A549 (cell line): ENCODE data around the gene PDSS2.

Source experiments
- CEBPB ChIP-seq, 2 experiments: fragments of >200 bp in 1 of 2; sonication (Bioruptor Twin) in 1 of 2; formaldehyde crosslinking in 1 of 2; IDR thresholded peaks; 2 replicates each; pipeline ENCODE4 v1.6.1; 2012 to 2016
- EP300 ChIP-seq, 2 experiments: fragments of >200 bp; sonication (Bioruptor Twin); formaldehyde crosslinking; IDR thresholded peaks; 2 replicates in 1 of 2; 3 replicates in 1 of 2; pipeline ENCODE4 v1.6.1; 2016 to 2017
- POLR2A ChIP-seq: IDR thresholded peaks from 2 replicates; pipeline ENCODE4 v1.6.1; 2012; ENCODE audit warnings: mild to moderate bottlenecking, low read length
- TF ChIP-seq, protein P1 (sequence below): fragments of >200 bp; sonication (Bioruptor Twin); formaldehyde crosslinking; IDR thresholded peaks from 3 replicates; pipeline ENCODE4 v1.5.1; 2016
- TF ChIP-seq, protein P2 (sequence below): fragments of 250-450 bp; sonication (Bioruptor Pico); IDR thresholded peaks from 2 replicates; pipeline ENCODE4 v1.5.0; 2021; ENCODE audit warnings: mild to moderate bottlenecking, moderate library complexity, borderline replicate concordance

DNA sequence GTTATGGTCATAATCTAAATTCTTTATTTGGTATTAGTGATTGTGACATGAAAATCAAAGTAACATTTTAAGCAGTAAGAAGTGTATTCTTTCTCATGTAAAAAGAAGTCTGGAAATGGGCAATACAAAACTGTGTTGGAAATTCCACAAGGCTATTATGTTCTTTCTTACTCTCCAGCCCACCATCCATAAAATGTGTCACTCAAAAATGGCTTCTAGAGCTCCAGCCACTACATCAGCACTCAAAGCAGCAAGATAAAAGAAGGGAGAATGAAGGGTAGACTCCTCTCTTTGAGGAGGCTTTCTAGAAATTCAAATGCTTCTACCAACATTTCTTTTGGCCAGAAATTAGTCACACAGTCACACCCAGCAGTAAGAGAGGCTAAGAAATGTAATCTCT, 18.4 kb downstream of the PDSS2 start:
- TF ChIP-seq POLR2A (no peak), EP300 (IDR thresholded peaks at IDR 0.05) (no peak), CEBPB (IDR thresholded peaks at IDR 0.05) (no peak)
- TF ChIP-seq, protein P1, sequence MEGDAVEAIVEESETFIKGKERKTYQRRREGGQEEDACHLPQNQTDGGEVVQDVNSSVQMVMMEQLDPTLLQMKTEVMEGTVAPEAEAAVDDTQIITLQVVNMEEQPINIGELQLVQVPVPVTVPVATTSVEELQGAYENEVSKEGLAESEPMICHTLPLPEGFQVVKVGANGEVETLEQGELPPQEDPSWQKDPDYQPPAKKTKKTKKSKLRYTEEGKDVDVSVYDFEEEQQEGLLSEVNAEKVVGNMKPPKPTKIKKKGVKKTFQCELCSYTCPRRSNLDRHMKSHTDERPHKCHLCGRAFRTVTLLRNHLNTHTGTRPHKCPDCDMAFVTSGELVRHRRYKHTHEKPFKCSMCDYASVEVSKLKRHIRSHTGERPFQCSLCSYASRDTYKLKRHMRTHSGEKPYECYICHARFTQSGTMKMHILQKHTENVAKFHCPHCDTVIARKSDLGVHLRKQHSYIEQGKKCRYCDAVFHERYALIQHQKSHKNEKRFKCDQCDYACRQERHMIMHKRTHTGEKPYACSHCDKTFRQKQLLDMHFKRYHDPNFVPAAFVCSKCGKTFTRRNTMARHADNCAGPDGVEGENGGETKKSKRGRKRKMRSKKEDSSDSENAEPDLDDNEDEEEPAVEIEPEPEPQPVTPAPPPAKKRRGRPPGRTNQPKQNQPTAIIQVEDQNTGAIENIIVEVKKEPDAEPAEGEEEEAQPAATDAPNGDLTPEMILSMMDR = no peak
- TF ChIP-seq, protein P2, sequence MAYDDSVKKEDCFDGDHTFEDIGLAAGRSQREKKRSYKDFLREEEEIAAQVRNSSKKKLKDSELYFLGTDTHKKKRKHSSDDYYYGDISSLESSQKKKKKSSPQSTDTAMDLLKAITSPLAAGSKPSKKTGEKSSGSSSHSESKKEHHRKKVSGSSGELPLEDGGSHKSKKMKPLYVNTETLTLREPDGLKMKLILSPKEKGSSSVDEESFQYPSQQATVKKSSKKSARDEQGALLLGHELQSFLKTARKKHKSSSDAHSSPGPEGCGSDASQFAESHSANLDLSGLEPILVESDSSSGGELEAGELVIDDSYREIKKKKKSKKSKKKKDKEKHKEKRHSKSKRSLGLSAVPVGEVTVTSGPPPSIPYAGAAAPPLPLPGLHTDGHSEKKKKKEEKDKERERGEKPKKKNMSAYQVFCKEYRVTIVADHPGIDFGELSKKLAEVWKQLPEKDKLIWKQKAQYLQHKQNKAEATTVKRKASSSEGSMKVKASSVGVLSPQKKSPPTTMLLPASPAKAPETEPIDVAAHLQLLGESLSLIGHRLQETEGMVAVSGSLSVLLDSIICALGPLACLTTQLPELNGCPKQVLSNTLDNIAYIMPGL (CRISPR knock-in tag) = no peak
